NCI-H146 treated with DMSO at 0.1 percent for 48 hours (cell line): ENCODE data around the gene RGS8.
A peak's percentile ranks its signal among the peaks of the same experiment; 100 is the strongest.
"Not testable (repeated sequence)": the region's sequence is repeated elsewhere in the genome, so short reads cannot be mapped to it uniquely, and the experiment has no call there.

Source experiments
- DNase-seq: peaks from one replicate; lab custom pipeline; 2025; ENCODE audit not compliant: unreplicated experiment; lab: John Stamatoyannopoulos, UW

Gene RGS8

GRCh38 chr1:182702826-182703524 is 18.6 kb upstream of the RGS8 start:
- DNase-seq: peak; percentile 32

- DNase-seq: no peak
These were observed 15.9 kb upstream of the RGS8 start for GRCh38 chr1:182700351-182700709.

GRCh38 chr1:182699393-182700350 is 15.3 kb upstream of the RGS8 start:
- no peak for DNase-seq

GRCh38 chr1:182698971-182699370 is 14.6 kb upstream of the RGS8 start:
- no peak for DNase-seq

- not testable (repeated sequence) for DNase-seq
These were observed 8.8 kb upstream of the RGS8 start for GRCh38 chr1:182693139-182693538.

GRCh38 chr1:182690886-182691443 is 6.6 kb upstream of the RGS8 start:
- no peak for DNase-seq

- no peak for DNase-seq
These were observed 4.2 kb upstream of the RGS8 start for GRCh38 chr1:182688436-182689205.

- DNase-seq: no peak
These were observed 3.0 kb upstream of the RGS8 start for GRCh38 chr1:182687361-182687760.

- DNase-seq: no peak
These were observed 2.1 kb upstream of the RGS8 start for GRCh38 chr1:182686446-182686845.

- no peak for DNase-seq
These were observed 828 bp upstream of the RGS8 start for GRCh38 chr1:182685215-182685614.

- DNase-seq: no peak
These were observed 1.4 kb downstream of the RGS8 start for GRCh38 chr1:182682898-182683501.

- no peak for DNase-seq
These were observed 2.0 kb downstream of the RGS8 start for GRCh38 chr1:182682406-182682805.

GRCh38 chr1:182681568-182681912 is 2.8 kb downstream of the RGS8 start:
- no peak for DNase-seq

- no peak for DNase-seq
These were observed 3.4 kb downstream of the RGS8 start for GRCh38 chr1:182680901-182681567.

- no peak for DNase-seq
These were observed 4.0 kb downstream of the RGS8 start for GRCh38 chr1:182680408-182680807.

- no peak for DNase-seq
These were observed 4.7 kb downstream of the RGS8 start for GRCh38 chr1:182679684-182680083.

GRCh38 chr1:182677397-182678098 is 6.8 kb downstream of the RGS8 start:
- DNase-seq: no peak

- DNase-seq: no peak
These were observed 8.1 kb downstream of the RGS8 start for GRCh38 chr1:182676274-182676673.

- no peak for DNase-seq
These were observed 9.8 kb downstream of the RGS8 start for GRCh38 chr1:182674346-182675246.
